ENCODE results near the gene IL4R.

Gene IL4R

GRCh38 chr16:27335349-27336053 is 21.7 kb downstream of the IL4R start:
- no peak for DNase-seq (ENCODE audit: low read depth, low spot score)
- ChIA-PET CTCF (interaction anchor here (1.0 to 1.5 kb wide), 2 partner anchors 33 to 101 kb away, joined by 3 to 8 read pairs; no protein-coding TSS in a partner anchor), POLR2A (interaction anchor here (0.6 kb wide), 1 partner anchor 26 kb away, joined by 4 read pairs; no protein-coding TSS in a partner anchor)
- no peak for TF ChIP-seq CTCF (IDR thresholded peaks at IDR 0.05; ENCODE audit: insufficient read depth, low read length, missing control alignments)
- no peak overlapping the region for H3K4me3 ChIP-seq (ENCODE audit: low read depth, low read length)

GRCh38 chr16:27337024-27337423 is 23.2 kb downstream of the IL4R start:
- no peak for TF ChIP-seq CTCF (IDR thresholded peaks at IDR 0.05; ENCODE audit: insufficient read depth, low read length, missing control alignments)
- DNase-seq (ENCODE audit: low read depth, low spot score) = no peak
- POLR2A ChIA-PET = no interaction called here
- CTCF ChIA-PET = interaction anchor here (1.5 kb wide), 1 partner anchor 9 kb away, joined by 4 read pairs; no protein-coding TSS in a partner anchor
- H3K4me3 ChIP-seq (ENCODE audit: low read depth, low read length) = no peak overlapping the region

GRCh38 chr16:27339180-27339579 is 25.4 kb downstream of the IL4R start:
- H3K4me3 ChIP-seq (ENCODE audit: low read depth, low read length) = no peak overlapping the region
- ChIA-PET CTCF (interaction anchor here (1.3 to 2.5 kb wide), 2 partner anchors 10 to 104 kb away, joined by 3 to 13 read pairs; no protein-coding TSS in a partner anchor), POLR2A (no interaction called here)
- TF ChIP-seq CTCF (IDR thresholded peaks at IDR 0.05; ENCODE audit: insufficient read depth, low read length, missing control alignments) = no peak
- DNase-seq (ENCODE audit: low read depth, low spot score) = no peak

- ChIA-PET CTCF (interaction anchor here (1.3 to 2.5 kb wide), 2 partner anchors 9 to 106 kb away, joined by 3 to 13 read pairs; no protein-coding TSS in a partner anchor), POLR2A (no interaction called here)
- H3K4me3 ChIP-seq (ENCODE audit: low read depth, low read length) = no peak overlapping the region
- no peak for DNase-seq (ENCODE audit: low read depth, low spot score)
- TF ChIP-seq CTCF (IDR thresholded peaks at IDR 0.05; ENCODE audit: insufficient read depth, low read length, missing control alignments) = no peak
Observed at GRCh38 chr16:27340654-27341053, 26.9 kb downstream of the IL4R start.

GRCh38 chr16:27341549-27341948 is 27.8 kb downstream of the IL4R start:
- no peak for TF ChIP-seq CTCF (IDR thresholded peaks at IDR 0.05; ENCODE audit: insufficient read depth, low read length, missing control alignments)
- DNase-seq (ENCODE audit: low read depth, low spot score) = no peak
- H3K4me3 ChIP-seq (ENCODE audit: low read depth, low read length) = no peak overlapping the region
- ChIA-PET POLR2A (no interaction called here), CTCF (interaction anchor here (1.3 kb wide), 1 partner anchor 106 kb away, joined by 4 read pairs; no protein-coding TSS in a partner anchor)

GRCh38 chr16:27341971-27342370 is 28.2 kb downstream of the IL4R start:
- no peak overlapping the region for H3K4me3 ChIP-seq (ENCODE audit: low read depth, low read length)
- ChIA-PET CTCF (interaction anchor here (1.3 kb wide), 1 partner anchor 107 kb away, joined by 4 read pairs; no protein-coding TSS in a partner anchor), POLR2A (no interaction called here)
- TF ChIP-seq CTCF (IDR thresholded peaks at IDR 0.05; ENCODE audit: insufficient read depth, low read length, missing control alignments) = no peak
- DNase-seq (ENCODE audit: low read depth, low spot score) = no peak
